ENCODE measurements around the gene PPM1D.

GRCh38 chr17:60664022-60664421 is 64.0 kb downstream of the PPM1D start:
- no peak for TF ChIP-seq NR2C2 (CRISPR knock-in tag; IDR thresholded peaks at IDR 0.05; ENCODE audit: borderline replicate concordance)
- no peak for TF ChIP-seq ZNF546 (CRISPR knock-in tag; conservative IDR thresholded peaks at IDR 0.05)
- TF ChIP-seq POLR2AphosphoS5 (IDR thresholded peaks at IDR 0.05; ENCODE audit: low read depth, low read length), result no peak
- no peak for TF ChIP-seq E2F2 (CRISPR knock-in tag; IDR thresholded peaks at IDR 0.05; ENCODE audit: borderline replicate concordance)
- TF ChIP-seq HNRNPLL (IDR thresholded peaks at IDR 0.05; ENCODE audit: low read depth, low read length, poor library complexity, severe bottlenecking), result no peak
- TF ChIP-seq ZNF749 (CRISPR knock-in tag; IDR thresholded peaks at IDR 0.05; ENCODE audit: borderline replicate concordance), result no peak
- no peak for TF ChIP-seq CBX5 (CRISPR knock-in tag; IDR thresholded peaks at IDR 0.05; ENCODE audit: borderline replicate concordance)
- no peak for TF ChIP-seq CTCF (CRISPR knock-in tag; IDR thresholded peaks at IDR 0.05)
- no peak for TF ChIP-seq NFE2 (CRISPR knock-in tag; IDR thresholded peaks at IDR 0.05)
- no peak for TF ChIP-seq NR2F2 (IDR thresholded peaks at IDR 0.05; ENCODE audit: borderline replicate concordance, low read depth)
- no peak for TF ChIP-seq ASH2L (IDR thresholded peaks at IDR 0.05; ENCODE audit: insufficient read length, low read depth, low read length)
- no peak for TF ChIP-seq CHD2 (IDR thresholded peaks at IDR 0.05; ENCODE audit: low read depth, low read length)
- TF ChIP-seq YY1 (IDR thresholded peaks at IDR 0.05; ENCODE audit: insufficient read depth, insufficient replicate concordance, low read depth, low read length), result no peak

Data from HepG2 (cell line).